ENCODE data around the gene TTC1.

The TTC1 gene

DNA sequence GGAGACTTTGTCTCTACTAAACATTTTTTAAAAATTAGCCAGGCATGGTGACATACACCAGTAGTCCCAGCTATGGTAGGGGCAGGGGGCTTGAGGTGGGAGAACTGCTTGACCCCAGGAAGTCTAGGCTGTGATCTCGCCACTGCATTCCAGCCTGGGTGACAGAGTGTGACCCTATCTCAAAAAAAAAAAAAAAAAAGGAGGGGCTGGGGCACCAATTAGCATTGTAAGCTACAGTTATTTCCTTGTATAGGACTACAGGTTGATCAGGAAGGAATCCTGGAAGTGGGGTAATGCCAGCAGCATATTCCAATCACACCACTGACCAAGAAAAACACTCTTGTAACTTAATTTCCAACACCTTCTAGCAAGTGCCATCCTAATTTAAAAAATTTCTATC is 78.3 kb downstream of the TTC1 start:
- DNase-seq (ENCODE audit: low read depth in 2 of 2) = no peak

GRCh38 chr5:160088805-160089204 is 79.9 kb downstream of the TTC1 start:
- no peak for DNase-seq (ENCODE audit: low read depth in 2 of 2)

DNA sequence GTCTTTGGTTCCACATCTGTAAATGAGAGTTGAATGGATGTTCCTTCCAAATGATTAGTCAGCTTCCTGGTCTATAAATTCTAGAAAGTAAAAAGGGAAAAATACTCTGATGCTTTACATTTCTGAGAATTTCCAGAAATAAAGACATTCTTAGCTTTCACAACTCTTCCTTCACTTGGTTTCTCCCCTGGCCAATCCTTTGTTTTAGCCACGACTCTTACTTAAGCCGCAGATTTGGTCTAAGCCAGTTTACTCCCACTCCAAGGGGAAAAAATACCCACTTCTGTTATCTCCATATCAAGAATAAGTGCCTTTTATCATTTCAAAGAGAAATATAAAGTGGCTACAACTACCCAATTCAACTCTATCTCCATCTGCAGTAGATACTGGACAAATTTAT is 80.6 kb downstream of the TTC1 start:
- no peak for DNase-seq (ENCODE audit: low read depth in 2 of 2)

DNA sequence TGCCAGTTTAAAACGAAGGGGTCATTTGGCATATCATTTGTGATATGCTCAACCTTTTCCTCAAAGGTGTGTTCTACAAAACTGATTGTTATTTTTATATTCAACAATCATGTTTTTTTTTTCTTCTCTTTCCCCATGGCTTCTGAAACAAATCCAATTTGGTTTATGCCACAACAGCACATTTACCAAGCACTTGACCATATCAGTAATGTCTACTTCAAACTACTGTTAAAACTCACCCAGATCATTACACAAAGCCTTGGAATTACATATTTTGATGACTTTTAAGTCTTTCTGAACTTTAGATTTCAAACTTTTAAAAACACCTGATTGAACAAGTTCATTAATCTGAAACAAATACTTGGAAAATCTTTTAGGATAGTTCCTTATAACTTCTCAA is 81.1 kb downstream of the TTC1 start:
- no peak for DNase-seq (ENCODE audit: low read depth in 2 of 2)

- no peak for DNase-seq (ENCODE audit: low read depth in 2 of 2)
These were observed 83.6 kb downstream of the TTC1 start for GRCh38 chr5:160092514-160092913.

- DNase-seq (ENCODE audit: low read depth in 2 of 2) = no peak
These were observed 84.2 kb downstream of the TTC1 start for GRCh38 chr5:160092960-160093707.

- no peak for DNase-seq (ENCODE audit: low read depth in 2 of 2)
These were observed 87.2 kb downstream of the TTC1 start for GRCh38 chr5:160096178-160096577.

- DNase-seq (ENCODE audit: low read depth in 2 of 2) = no peak
These were observed 89.1 kb downstream of the TTC1 start for GRCh38 chr5:160097991-160098390.

DNA sequence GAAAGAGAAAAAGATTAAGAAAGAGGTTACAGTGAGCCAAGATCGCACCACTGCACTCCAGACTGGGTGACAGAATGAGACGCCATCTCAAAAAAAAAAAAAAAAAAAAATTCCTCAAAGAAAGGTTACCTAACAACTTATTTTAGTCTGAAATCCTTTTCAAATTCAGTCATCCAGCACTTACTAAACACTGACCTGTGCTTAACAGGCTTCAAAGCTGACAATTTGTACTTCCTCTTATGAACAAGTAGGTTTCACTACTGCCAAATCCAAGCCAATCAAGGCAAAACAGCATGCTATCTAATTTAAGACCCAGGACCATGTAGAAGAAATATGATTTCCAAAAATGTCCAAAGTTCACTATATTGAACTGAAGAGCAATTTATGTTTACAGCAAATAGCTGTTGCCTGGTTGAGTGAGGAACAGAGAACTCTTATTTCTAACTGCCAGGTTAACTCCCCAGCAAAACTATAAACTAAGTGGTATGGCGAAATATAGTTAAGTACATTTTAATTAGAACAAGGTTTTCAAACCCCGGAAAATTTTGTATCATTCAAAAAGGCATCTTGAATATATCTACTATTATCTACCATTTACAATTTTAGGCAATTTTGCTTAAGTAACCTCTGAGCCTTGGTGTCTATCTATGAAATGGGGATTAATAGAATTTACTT is 96.9 kb downstream of the TTC1 start:
- DNase-seq (ENCODE audit: low read depth in 2 of 2) = no peak

GRCh38 chr5:160108124-160108523 is 99.2 kb downstream of the TTC1 start:
- no peak for DNase-seq (ENCODE audit: low read depth in 2 of 2)
